GM19372 (cell line): ENCODE results near the gene FAM217A.

Experiments
- ATAC-seq: cut with Tn5 transposase; IDR thresholded peaks from one replicate; pipeline ENCODE4 v1.9.1; 2021; ENCODE audit warnings: mild to moderate bottlenecking, low read depth, moderate library complexity; ENCODE audit not compliant: unreplicated experiment

The FAM217A gene

GRCh38 chr6:4025681-4026080 lies 53.3 kb downstream of the FAM217A start:
- ATAC-seq, result no peak

- no peak for ATAC-seq
Observed at GRCh38 chr6:4023240-4023639, 55.7 kb downstream of the FAM217A start.

- peak; percentile 0 for ATAC-seq
Observed at GRCh38 chr6:4021854-4022695, 56.9 kb downstream of the FAM217A start.

GRCh38 chr6:4021133-4021853 lies 57.6 kb downstream of the FAM217A start:
- ATAC-seq, result peak; percentile 49

GRCh38 chr6:4020822-4021132 lies 58.2 kb downstream of the FAM217A start:
- no peak for ATAC-seq

- no peak for ATAC-seq
Observed at GRCh38 chr6:4018924-4019236, 60.1 kb downstream of the FAM217A start.
